Neural cell (in vitro differentiated cells): Measurements from ENCODE around the gene PXMP2.

ENCODE experiments used
- EP300 ChIP-seq: fragments of 450-650 bp; conservative IDR thresholded peaks from 2 replicates; pipeline ENCODE4 v1.6.1; 2014; ENCODE audit warnings: antibody characterized with exemption, mild to moderate bottlenecking, moderate library complexity; ENCODE audit not compliant: poor library complexity, severe bottlenecking
- POLR2AphosphoS5 ChIP-seq: IDR thresholded peaks from 2 replicates; pipeline ENCODE4 v1.6.1; 2012
- TAF1 ChIP-seq: IDR thresholded peaks from 2 replicates; pipeline ENCODE4 v1.6.1; 2012; ENCODE audit warnings: low read depth
- TF ChIP-seq, protein P1 (sequence below): fragments of 450-650 bp; IDR thresholded peaks from 2 replicates; pipeline ENCODE4 v1.5.1; 2014; ENCODE audit warnings: antibody characterized with exemption, mild to moderate bottlenecking, moderate library complexity; ENCODE audit not compliant: poor library complexity, severe bottlenecking

DNA sequence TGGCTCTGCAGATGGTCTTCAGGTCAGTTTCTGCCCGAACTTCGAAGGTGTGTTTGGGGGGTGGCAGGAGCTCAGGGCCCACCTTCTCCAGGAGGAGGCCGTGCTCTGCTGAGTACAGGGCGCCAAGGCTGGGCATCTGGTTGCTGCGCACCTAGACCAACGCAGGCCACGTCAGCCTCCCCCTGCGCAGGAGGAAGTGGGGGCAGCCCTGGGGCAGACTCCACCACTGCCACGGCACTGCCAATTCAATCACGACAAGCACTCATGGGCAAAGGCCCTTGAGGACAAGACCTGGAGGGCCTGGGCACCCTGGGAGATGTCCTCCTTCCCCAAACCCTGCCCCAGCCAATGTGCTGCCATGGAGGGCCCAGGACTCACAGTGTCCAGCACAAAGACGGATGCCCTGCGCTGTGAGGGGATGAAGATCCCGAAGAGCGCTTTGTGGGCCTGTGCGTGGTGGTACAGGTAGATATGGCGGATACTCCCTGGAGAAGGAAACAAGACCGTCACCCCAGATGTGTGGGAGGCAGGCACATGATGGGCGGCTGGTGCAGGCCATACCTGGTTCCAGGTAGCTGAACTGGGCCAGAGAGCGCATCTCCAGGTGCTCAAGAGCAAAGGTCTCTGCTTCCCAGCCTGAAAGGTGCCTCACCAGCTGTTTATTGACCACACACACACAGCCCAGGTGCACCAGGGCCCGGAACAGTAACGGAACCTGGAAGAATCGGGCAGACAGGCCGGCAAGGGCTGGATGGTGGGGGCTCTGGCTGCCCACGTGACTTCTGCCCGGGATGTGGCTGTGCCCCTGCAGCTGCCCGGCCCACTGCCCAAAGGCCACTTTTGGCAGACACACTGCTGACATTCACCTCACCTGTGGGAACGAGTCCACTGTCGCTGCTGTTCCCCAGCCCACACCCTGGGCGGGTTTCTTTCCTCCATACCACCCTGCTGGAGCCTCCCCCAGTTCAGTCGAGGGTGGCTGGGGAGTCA is 44.2 kb upstream of the PXMP2 start:
- TF ChIP-seq, protein P1, sequence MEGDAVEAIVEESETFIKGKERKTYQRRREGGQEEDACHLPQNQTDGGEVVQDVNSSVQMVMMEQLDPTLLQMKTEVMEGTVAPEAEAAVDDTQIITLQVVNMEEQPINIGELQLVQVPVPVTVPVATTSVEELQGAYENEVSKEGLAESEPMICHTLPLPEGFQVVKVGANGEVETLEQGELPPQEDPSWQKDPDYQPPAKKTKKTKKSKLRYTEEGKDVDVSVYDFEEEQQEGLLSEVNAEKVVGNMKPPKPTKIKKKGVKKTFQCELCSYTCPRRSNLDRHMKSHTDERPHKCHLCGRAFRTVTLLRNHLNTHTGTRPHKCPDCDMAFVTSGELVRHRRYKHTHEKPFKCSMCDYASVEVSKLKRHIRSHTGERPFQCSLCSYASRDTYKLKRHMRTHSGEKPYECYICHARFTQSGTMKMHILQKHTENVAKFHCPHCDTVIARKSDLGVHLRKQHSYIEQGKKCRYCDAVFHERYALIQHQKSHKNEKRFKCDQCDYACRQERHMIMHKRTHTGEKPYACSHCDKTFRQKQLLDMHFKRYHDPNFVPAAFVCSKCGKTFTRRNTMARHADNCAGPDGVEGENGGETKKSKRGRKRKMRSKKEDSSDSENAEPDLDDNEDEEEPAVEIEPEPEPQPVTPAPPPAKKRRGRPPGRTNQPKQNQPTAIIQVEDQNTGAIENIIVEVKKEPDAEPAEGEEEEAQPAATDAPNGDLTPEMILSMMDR, result no peak
- TF ChIP-seq POLR2AphosphoS5, result no peak
- TF ChIP-seq TAF1, result no peak
- no peak for TF ChIP-seq EP300
